Mucosa of descending colon (tissue), 3 donors: ENCODE measurements around the gene PUS7. TPM values are rescaled to one million over a fixed set of nuclear protein-coding genes. Genes with fewer than 3 reads are reported as not detected.
A peak's percentile ranks its signal among the peaks of the same experiment; 100 is the strongest.

ENCODE experiments used
- ATAC-seq: fragments of 200-7000 bp; cut with Tn5 transposase; one replicate; pipeline ENCODE4 v1.9.1; 2020; ENCODE audit warnings: mild to moderate bottlenecking, moderate library complexity
- DNase-seq, 3 donors: peaks; one replicate each; pipeline ENCODE4 v3.0.0-alpha.2; 2020
- H3K36me3 ChIP-seq: fragments of 200-600 bp; one replicate; pipeline ENCODE4 v1.8.0; 2021; ENCODE audit warnings: low read depth, mild to moderate bottlenecking
- H3K4me1 ChIP-seq: fragments of 200-600 bp; one replicate; pipeline ENCODE4 v1.8.0; 2021; ENCODE audit warnings: low read depth, mild to moderate bottlenecking
- H3K4me3 ChIP-seq: fragments of 200-600 bp; one replicate; pipeline ENCODE4 v1.8.0; 2021; ENCODE audit warnings: mild to moderate bottlenecking
- H3K9me3 ChIP-seq: fragments of 200-600 bp; one replicate; pipeline ENCODE4 v1.8.0; 2021; ENCODE audit warnings: mild to moderate bottlenecking
- CTCF ChIP-seq: fragments of 200-600 bp; IDR thresholded peaks from one replicate; pipeline ENCODE4 v1.8.0; 2022; ENCODE audit warnings: antibody characterized with exemption, mild to moderate bottlenecking
- intact Hi-C, 2 donors: fragments of 100-400 bp; cut with DNase I in 1 of 2; cut with micrococcal nuclease in 1 of 2; formaldehyde crosslinking; loops; one replicate each; pipeline versions ENCODE4 v1.11.0 to v1.11.1; 2022; cut with DNase I, micrococcal nuclease
- long read RNA-seq, 2 donors: library from polyadenylated mRNA; unstranded; transcript quantifications; one replicate each; pipeline ENCODE4 v2.0.0, GENCODE V29; 2019 to 2021
- total RNA-seq, 3 donors: library from RNA; stranded (reverse); fragmentation: NEBNext Ultra II Directional in 2 of 3; extraction: Animal tissue kit (Norgen Biotek cat#: 25700) in 2 of 3; gene quantifications; one replicate each; pipeline versions ENCODE4 v1.2.1 to v1.2.4, GENCODE V29; 2021 to 2023
- donor health status: DM: no; HTN: no; CAD: no; lungs with moderate emphysema.
- donor health status: DM: no; HTN: no; CAD: no.
- donor health status: DM: no; HTN: yes; CAD: no.

PUS7 gene
- 1 to 10 TPM; 8.2 to 8.7 (median 8.3) TPM for total RNA-seq
- long read RNA-seq, donor 1, transcript PUS7-202 (16 exons, 2,356 nt) = major isoform, 8 of 14 reads
- long read RNA-seq, donor 1, partial matches to known transcripts = 1 of 14 reads
- long read RNA-seq, donor 1, other reads (novel, unspliced or antisense) = 4 of 14 reads
- long read RNA-seq, donor 2, partial matches to known transcripts = 0 of 2 reads
- long read RNA-seq, donor 2, other reads (novel, unspliced or antisense) = 1 of 2 reads

- DNase-seq (peak; percentile 91 to 93 (median 92)), ATAC-seq (peak; percentile 97)
- no peaks in the 10 kb centered on the region for H3K9me3 ChIP-seq
- H3K4me1 ChIP-seq = peaks cover 12% of the 10 kb centered on the region
- intact Hi-C loops = no loop called here
- peak within 1 kb of the TSS; percentile 42 for H3K4me3 ChIP-seq
- no peak for TF ChIP-seq CTCF
- H3K36me3 ChIP-seq = no peaks in the 10 kb centered on the region
Observed at GRCh38 chr7:105521717-105522463, at the start of gene PUS7. TSS of gene PUS7 (minus strand) at chr7:105522271. CDS start at chr7:105508512, 13,759 bp downstream.

- TF ChIP-seq CTCF = no peak
- intact Hi-C loops = no loop called here
- Histone ChIP-seq H3K36me3 (no peaks in the 10 kb centered on the region), H3K9me3 (no peaks in the 10 kb centered on the region), H3K4me3 (no peak overlapping the region), H3K4me1 (no peaks in the 10 kb centered on the region)
- no peak for DNase-seq
- ATAC-seq = no peak
Observed at GRCh38 chr7:105567821-105568220, 45.8 kb upstream of the PUS7 start.

- Histone ChIP-seq H3K4me1 (no peaks in the 10 kb centered on the region), H3K4me3 (no peak overlapping the region), H3K9me3 (no peaks in the 10 kb centered on the region), H3K36me3 (no peaks in the 10 kb centered on the region)
- no peak for TF ChIP-seq CTCF
- no peak for ATAC-seq
- intact Hi-C loops = no loop called here
- DNase-seq = no peak
Observed at GRCh38 chr7:105567024-105567423, 45.0 kb upstream of the PUS7 start.

- no peaks in the 10 kb centered on the region for H3K4me1 ChIP-seq
- TF ChIP-seq CTCF = no peak
- H3K9me3 ChIP-seq = no peaks in the 10 kb centered on the region
- DNase-seq = no peak
- no peak for ATAC-seq
- no peaks in the 10 kb centered on the region for H3K36me3 ChIP-seq
- intact Hi-C loops = no loop called here
- H3K4me3 ChIP-seq = no peak overlapping the region
Observed at GRCh38 chr7:105565190-105565589, 43.1 kb upstream of the PUS7 start.

GRCh38 chr7:105559926-105560325 lies 37.9 kb upstream of the PUS7 start:
- DNase-seq = no peak
- ATAC-seq = no peak
- intact Hi-C loops = no loop called here
- Histone ChIP-seq H3K4me3 (no peak overlapping the region), H3K36me3 (no peaks in the 10 kb centered on the region), H3K9me3 (no peaks in the 10 kb centered on the region), H3K4me1 (no peaks in the 10 kb centered on the region)
- no peak for TF ChIP-seq CTCF
